Measurements from ENCODE around the gene EFNB2. TPM values are rescaled to one million over a fixed set of nuclear protein-coding genes. Genes with fewer than 3 reads are reported as not detected.

Gene EFNB2
- total RNA-seq, 4 donors from 2014 or later = 46.8 to 84.2 (median 77.6) TPM

DNA sequence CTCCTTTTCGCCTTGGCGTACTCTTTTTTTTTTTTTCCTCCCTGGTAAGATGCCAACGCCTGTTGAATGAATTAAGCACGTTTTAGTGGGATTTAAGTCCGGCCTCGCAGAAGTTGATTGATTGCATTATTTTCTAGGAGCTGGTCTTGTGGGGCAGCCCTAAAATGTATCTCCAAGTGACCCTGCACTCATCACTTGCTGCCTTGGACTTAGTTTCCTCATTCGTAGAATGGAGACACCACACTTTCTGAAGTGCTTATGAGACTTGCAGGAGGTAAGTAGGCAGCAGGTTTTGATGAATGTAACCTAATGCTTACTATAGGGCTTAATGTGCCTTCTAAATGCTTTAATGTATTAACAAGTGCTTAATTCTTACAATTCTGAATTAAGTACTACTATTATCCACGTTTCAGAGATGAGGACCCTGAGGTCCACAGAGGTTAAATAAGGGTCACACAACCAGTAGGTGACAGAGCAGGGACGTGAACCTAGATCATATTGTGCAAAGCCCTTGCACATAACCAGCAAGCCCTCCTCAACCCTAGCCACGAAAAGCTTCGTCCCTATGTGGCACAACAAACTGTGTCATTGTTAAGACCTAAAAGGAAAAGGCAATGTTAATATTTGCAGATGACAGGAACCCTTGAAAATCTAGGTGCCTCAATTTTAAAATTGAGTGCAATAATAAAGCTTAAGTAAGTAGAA lies 33.0 kb upstream of the EFNB2 start:
- TF ChIP-seq POLR2A (IDR thresholded peaks at IDR 0.05) (no peak), CTCF (IDR thresholded peaks at IDR 0.05) (no peak)
- 24 to 50% methylated on average over 2 to 11 of the region's 11 CpGs for WGBS, 2 donors (ENCODE audit: low coverage in 1 of 2)
- H3K4me3 ChIP-seq = peak overlapping the region in 3 of 4 donors; percentile 88 to 93 (median 89)
- H3K27me3 ChIP-seq = no peaks in the 10 kb centered on the region
- in situ Hi-C loops (cut with MboI; ENCODE audit: low pct_ligation_motif_present in 1 of 4, low pct_unique_long_range_greater_than_20kb in 1 of 4, low sequenced_read_pairs in 3 of 4) (loop anchor here in 1 of 4 donors (25.0 kb wide), 1 partner anchor 344 kb away; no protein-coding TSS in a partner anchor), intact Hi-C loops (cut with DNase I; ENCODE audit: low total_unique reads) (no loop called here)
- no peaks in the 10 kb centered on the region for H3K36me3 ChIP-seq
- peak overlapping the region; percentile 96 to 99 (median 98) for H3K27ac ChIP-seq
- no peaks in the 10 kb centered on the region for H3K9me3 ChIP-seq
- peaks cover 20 to 40% (median 36%) of the 10 kb centered on the region in 4 donors for H3K4me1 ChIP-seq
- DNase-seq = no peak

GRCh38 chr13:106567474-106568298 lies 32.2 kb upstream of the EFNB2 start, which contains the start of gene ARGLU1:
Gene ARGLU1, minus strand, starts transcription at chr13:106568137. Its CDS starts 218 bp downstream, at chr13:106567919.
- intact Hi-C loops (cut with DNase I; ENCODE audit: low total_unique reads) = no loop called here
- peaks cover 20 to 46% (median 40%) of the 10 kb centered on the region in 4 donors for H3K4me1 ChIP-seq
- DNase-seq = peak; percentile 96

GRCh38 chr13:106566641-106567473 lies 31.4 kb upstream of the EFNB2 start:
- peak overlapping the region; percentile 88 to 93 (median 89) for H3K4me3 ChIP-seq
- 1 to 2% methylated on average over 15 to 34 of the region's 34 CpGs for WGBS, 2 donors (ENCODE audit: low coverage in 1 of 2)
- peak overlapping the region; percentile 96 to 99 (median 98) for H3K27ac ChIP-seq
- no peaks in the 10 kb centered on the region for H3K27me3 ChIP-seq
- peaks cover 27 to 54% (median 44%) of the 10 kb centered on the region in 4 donors for H3K4me1 ChIP-seq
- TF ChIP-seq POLR2A (IDR thresholded peaks at IDR 0.05) (peak; percentile 42), POLR2AphosphoS5 (IDR thresholded peaks at IDR 0.05) (peak in 2 of 3 donors; percentile 6 to 42), EP300 (IDR thresholded peaks at IDR 0.05; ENCODE audit: low read depth) (no peak)
- H3K36me3 ChIP-seq = no peaks in the 10 kb centered on the region
- H3K9me3 ChIP-seq = no peaks in the 10 kb centered on the region
- intact Hi-C loops (cut with DNase I; ENCODE audit: low total_unique reads) (no loop called here), in situ Hi-C loops (cut with MboI; ENCODE audit: low pct_ligation_motif_present in 1 of 4, low pct_unique_long_range_greater_than_20kb in 1 of 4, low sequenced_read_pairs in 3 of 4) (loop anchor here in 1 of 4 donors (25.0 kb wide), 1 partner anchor 345 kb away; no protein-coding TSS in a partner anchor)
- peak; percentile 69 for DNase-seq

More at GRCh38 chr13:106567474-106568298, 32.2 kb upstream of the EFNB2 start, which contains the start of gene ARGLU1:
- in situ Hi-C loops (cut with MboI; ENCODE audit: low pct_ligation_motif_present in 1 of 4, low pct_unique_long_range_greater_than_20kb in 1 of 4, low sequenced_read_pairs in 3 of 4) = loop anchor here in 1 of 4 donors (25.0 kb wide), 1 partner anchor 345 kb away; no protein-coding TSS in a partner anchor
- no peaks in the 10 kb centered on the region for H3K27me3 ChIP-seq
- H3K4me3 ChIP-seq = peak within 1 kb of the TSS; percentile 88 to 93 (median 89)
- 0 to 1% methylated on average over 3 to 107 of the region's 108 CpGs for WGBS, 2 donors (ENCODE audit: low coverage in 1 of 2)
- H3K36me3 ChIP-seq = no peaks in the 10 kb centered on the region
- peak within 1 kb of the TSS; percentile 96 to 99 (median 98) for H3K27ac ChIP-seq
- H3K9me3 ChIP-seq = no peaks in the 10 kb centered on the region
- peak; percentile 97 for TF ChIP-seq POLR2A (IDR thresholded peaks at IDR 0.05)
- no peak for TF ChIP-seq CTCF (IDR thresholded peaks at IDR 0.05)
- peak; percentile 98 to 99 (median 98) for TF ChIP-seq POLR2AphosphoS5 (IDR thresholded peaks at IDR 0.05)

DNA sequence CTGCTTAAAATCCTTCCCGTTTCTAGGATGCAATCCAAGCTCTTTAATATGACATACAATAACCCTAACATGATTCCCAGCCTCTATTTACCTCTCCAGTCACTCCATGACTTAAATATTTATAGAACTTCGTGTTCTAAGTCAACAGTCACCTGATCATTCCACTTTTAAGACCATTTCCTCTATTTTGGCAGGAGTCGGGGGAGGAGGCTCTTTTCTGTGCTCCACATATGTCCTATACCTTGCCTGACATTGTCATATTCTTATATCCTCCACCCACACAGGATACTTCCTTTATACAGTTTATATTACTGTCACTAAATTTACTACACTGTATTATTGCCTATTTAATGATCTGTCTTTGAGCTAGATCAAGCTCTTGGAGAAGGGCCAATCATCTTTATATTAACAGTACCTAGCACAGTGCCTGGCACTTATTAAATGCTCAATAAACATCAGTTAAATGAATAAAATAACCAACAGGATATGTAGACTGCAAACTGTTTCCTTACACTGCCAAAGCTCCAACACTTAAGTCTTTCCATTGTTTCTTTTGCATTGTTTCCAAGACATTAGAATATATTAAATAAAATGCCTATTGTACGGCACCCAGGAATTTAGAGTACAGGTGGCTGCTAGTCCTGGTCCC lies 29.8 kb upstream of the EFNB2 start:
- Histone ChIP-seq H3K27ac (peak overlapping the region in 3 of 4 donors; percentile 17 to 99 (median 98)), H3K36me3 (no peaks in the 10 kb centered on the region), H3K4me3 (peak overlapping the region in 1 of 4 donors; percentile 93), H3K4me1 (peaks cover 33 to 68% (median 47%) of the 10 kb centered on the region in 4 donors), H3K27me3 (no peaks in the 10 kb centered on the region), H3K9me3 (no peaks in the 10 kb centered on the region)
- in situ Hi-C loops (cut with MboI; ENCODE audit: low pct_ligation_motif_present in 1 of 4, low pct_unique_long_range_greater_than_20kb in 1 of 4, low sequenced_read_pairs in 3 of 4) = loop anchor here in 1 of 4 donors (25.0 kb wide), 1 partner anchor 347 kb away; no protein-coding TSS in a partner anchor
- WGBS, 2 donors (ENCODE audit: low coverage in 1 of 2) = 12 to 22% methylated on average over 4 of the region's 4 CpGs
- no peak for TF ChIP-seq CTCF (IDR thresholded peaks at IDR 0.05)
- TF ChIP-seq POLR2AphosphoS5 (IDR thresholded peaks at IDR 0.05) = no peak
- TF ChIP-seq POLR2A (IDR thresholded peaks at IDR 0.05) = no peak
- no peak for TF ChIP-seq EP300 (IDR thresholded peaks at IDR 0.05; ENCODE audit: low read depth)
- intact Hi-C loops (cut with DNase I; ENCODE audit: low total_unique reads) = no loop called here
- DNase-seq = no peak
